ENCODE measurements around the gene MT1E.

DNA sequence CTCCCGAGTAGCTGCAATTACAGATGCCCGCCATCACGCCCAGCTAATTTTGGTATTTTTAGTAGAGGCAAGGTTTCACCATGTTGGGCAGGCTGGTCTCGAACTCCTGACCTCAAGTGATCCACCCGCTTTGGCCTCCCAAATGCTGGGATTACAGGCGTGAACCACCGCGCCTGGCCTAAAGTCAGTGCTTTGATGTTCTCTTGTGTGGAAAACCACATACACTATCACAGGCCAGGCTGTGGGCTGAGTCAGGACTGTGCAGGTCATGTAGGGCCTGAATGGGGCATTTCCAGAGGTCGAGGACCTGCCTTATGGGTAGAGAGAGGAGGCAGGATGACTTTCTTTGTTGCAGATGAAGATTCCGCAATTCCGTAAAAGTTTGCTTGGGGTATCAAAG lies 41.3 kb upstream of the MT1E start:
- TF ChIP-seq, protein P1, sequence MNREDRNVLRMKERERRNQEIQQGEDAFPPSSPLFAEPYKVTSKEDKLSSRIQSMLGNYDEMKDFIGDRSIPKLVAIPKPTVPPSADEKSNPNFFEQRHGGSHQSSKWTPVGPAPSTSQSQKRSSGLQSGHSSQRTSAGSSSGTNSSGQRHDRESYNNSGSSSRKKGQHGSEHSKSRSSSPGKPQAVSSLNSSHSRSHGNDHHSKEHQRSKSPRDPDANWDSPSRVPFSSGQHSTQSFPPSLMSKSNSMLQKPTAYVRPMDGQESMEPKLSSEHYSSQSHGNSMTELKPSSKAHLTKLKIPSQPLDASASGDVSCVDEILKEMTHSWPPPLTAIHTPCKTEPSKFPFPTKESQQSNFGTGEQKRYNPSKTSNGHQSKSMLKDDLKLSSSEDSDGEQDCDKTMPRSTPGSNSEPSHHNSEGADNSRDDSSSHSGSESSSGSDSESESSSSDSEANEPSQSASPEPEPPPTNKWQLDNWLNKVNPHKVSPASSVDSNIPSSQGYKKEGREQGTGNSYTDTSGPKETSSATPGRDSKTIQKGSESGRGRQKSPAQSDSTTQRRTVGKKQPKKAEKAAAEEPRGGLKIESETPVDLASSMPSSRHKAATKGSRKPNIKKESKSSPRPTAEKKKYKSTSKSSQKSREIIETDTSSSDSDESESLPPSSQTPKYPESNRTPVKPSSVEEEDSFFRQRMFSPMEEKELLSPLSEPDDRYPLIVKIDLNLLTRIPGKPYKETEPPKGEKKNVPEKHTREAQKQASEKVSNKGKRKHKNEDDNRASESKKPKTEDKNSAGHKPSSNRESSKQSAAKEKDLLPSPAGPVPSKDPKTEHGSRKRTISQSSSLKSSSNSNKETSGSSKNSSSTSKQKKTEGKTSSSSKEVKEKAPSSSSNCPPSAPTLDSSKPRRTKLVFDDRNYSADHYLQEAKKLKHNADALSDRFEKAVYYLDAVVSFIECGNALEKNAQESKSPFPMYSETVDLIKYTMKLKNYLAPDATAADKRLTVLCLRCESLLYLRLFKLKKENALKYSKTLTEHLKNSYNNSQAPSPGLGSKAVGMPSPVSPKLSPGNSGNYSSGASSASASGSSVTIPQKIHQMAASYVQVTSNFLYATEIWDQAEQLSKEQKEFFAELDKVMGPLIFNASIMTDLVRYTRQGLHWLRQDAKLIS (CRISPR knock-in tag; IDR thresholded peaks at IDR 0.05; ENCODE audit: borderline replicate concordance), result no peak
- TF ChIP-seq, protein P2, sequence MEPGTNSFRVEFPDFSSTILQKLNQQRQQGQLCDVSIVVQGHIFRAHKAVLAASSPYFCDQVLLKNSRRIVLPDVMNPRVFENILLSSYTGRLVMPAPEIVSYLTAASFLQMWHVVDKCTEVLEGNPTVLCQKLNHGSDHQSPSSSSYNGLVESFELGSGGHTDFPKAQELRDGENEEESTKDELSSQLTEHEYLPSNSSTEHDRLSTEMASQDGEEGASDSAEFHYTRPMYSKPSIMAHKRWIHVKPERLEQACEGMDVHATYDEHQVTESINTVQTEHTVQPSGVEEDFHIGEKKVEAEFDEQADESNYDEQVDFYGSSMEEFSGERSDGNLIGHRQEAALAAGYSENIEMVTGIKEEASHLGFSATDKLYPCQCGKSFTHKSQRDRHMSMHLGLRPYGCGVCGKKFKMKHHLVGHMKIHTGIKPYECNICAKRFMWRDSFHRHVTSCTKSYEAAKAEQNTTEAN (CRISPR knock-in tag; IDR thresholded peaks at IDR 0.05), result no peak
- TF ChIP-seq FOXJ3 (CRISPR knock-in tag; IDR thresholded peaks at IDR 0.05; ENCODE audit: borderline replicate concordance), result no peak
- TF ChIP-seq, protein P3, sequence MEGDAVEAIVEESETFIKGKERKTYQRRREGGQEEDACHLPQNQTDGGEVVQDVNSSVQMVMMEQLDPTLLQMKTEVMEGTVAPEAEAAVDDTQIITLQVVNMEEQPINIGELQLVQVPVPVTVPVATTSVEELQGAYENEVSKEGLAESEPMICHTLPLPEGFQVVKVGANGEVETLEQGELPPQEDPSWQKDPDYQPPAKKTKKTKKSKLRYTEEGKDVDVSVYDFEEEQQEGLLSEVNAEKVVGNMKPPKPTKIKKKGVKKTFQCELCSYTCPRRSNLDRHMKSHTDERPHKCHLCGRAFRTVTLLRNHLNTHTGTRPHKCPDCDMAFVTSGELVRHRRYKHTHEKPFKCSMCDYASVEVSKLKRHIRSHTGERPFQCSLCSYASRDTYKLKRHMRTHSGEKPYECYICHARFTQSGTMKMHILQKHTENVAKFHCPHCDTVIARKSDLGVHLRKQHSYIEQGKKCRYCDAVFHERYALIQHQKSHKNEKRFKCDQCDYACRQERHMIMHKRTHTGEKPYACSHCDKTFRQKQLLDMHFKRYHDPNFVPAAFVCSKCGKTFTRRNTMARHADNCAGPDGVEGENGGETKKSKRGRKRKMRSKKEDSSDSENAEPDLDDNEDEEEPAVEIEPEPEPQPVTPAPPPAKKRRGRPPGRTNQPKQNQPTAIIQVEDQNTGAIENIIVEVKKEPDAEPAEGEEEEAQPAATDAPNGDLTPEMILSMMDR (IDR thresholded peaks at IDR 0.05), result no peak

Data from WTC11 (cell line).